GM19397 (cell line): ENCODE measurements around the gene TSPAN19.

Experiments used
- ATAC-seq: cut with Tn5 transposase; IDR thresholded peaks from one replicate; pipeline ENCODE4 v1.9.1; 2021; ENCODE audit warnings: mild to moderate bottlenecking, moderate library complexity; ENCODE audit not compliant: unreplicated experiment

The TSPAN19 gene

DNA sequence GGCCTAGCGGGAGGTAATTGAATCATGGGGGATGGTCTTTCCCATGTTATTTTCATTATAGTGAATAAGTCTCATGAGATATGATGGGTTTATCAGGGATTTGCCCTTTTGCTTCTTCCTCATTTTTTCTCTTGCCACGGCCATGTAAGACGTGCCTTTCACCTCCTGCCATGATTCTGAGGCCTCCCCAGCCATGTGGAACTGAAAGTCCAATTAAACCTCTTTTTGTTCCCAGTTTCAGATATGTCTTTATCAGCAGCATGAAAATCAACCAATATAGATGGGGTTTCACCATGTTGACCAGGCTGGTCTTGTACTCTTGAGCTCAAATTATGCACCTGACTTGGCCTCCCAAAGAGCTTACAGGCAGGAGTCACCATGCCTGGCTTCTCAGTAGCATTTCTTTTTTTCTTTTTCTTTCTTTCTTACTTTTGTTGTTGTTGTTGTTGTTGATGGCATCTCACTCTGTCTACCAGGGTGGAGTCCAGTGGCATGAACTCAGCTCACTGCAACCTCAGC, 33.2 kb downstream of the TSPAN19 start:
- ATAC-seq, result no peak

DNA sequence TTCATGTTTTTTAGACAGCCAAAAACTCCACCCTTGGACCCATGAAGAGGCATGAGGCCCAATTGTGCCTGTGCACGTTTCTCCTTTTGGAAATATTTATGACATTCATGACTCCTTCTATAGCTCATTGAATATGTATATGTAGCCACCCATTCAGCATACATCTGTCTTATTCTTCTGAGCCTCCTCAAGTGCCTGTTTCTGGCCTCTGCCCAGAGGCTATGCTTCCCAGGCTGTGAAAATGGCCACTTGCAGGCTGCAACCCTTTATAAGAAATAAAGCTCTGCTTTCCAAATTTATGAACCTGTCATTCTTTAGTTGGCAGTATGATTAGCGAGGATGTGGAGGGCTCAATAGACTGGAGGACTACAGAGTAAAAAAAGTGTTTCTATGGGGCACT, 35.3 kb downstream of the TSPAN19 start:
- ATAC-seq, result no peak

GRCh38 chr12:84998341-84998740, 37.7 kb downstream of the TSPAN19 start:
- ATAC-seq, result no peak

GRCh38 chr12:84996759-84997158, 39.3 kb downstream of the TSPAN19 start:
- ATAC-seq, result no peak

- no peak for ATAC-seq
Observed at GRCh38 chr12:84995641-84996040, 40.4 kb downstream of the TSPAN19 start.

GRCh38 chr12:84994426-84994825, 41.7 kb downstream of the TSPAN19 start:
- ATAC-seq, result no peak

- ATAC-seq, result no peak
Observed at GRCh38 chr12:84986586-84986985, 49.5 kb downstream of the TSPAN19 start.

- no peak for ATAC-seq
Observed at GRCh38 chr12:84986117-84986516, 50.0 kb downstream of the TSPAN19 start.

GRCh38 chr12:84983289-84983688, 52.8 kb downstream of the TSPAN19 start:
- ATAC-seq, result no peak

GRCh38 chr12:84982888-84983287, 53.2 kb downstream of the TSPAN19 start:
- no peak for ATAC-seq

DNA sequence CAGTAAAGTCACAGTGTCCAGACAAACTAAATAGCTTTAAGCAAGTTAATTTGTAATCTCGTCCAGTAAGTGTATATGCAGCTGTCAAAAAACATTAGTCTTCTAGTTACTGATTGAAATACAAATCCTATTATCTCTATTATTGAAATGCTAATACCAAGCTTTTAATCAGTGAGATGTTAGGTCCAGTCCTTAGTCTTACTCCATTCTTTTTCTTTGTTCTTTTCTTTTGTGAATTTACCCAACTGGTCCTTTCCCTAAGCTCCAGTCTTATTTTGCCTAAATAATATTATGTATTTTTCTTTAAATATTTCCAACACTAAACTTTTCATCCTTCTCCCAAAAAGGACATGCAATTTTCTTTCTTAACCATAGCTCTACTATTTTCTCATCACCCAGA, 57.2 kb downstream of the TSPAN19 start:
- no peak for ATAC-seq

DNA sequence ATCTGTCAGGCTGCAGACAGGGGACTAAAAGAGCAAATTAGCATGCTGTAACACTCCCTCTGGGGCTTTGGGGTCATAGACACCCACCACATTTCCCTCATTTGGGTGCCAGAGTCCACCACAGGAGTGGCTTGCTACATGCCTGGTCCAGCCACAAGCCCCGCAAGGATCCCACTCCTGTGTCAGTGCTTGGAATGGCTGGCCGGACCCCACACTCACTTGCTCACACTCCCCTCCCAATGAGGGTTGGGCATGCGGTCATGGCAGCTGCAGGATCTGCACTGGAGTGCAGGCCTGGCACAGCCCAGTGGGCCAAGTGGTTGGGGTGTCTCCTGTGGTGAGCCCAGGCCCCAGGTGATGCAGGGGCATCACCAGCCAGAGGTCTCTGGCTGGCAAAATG, 59.9 kb downstream of the TSPAN19 start:
- ATAC-seq, result no peak

GRCh38 chr12:84974155-84974815, 61.8 kb downstream of the TSPAN19 start:
- ATAC-seq, result no peak

- ATAC-seq, result no peak
Observed at GRCh38 chr12:84973026-84973425, 63.1 kb downstream of the TSPAN19 start.

DNA sequence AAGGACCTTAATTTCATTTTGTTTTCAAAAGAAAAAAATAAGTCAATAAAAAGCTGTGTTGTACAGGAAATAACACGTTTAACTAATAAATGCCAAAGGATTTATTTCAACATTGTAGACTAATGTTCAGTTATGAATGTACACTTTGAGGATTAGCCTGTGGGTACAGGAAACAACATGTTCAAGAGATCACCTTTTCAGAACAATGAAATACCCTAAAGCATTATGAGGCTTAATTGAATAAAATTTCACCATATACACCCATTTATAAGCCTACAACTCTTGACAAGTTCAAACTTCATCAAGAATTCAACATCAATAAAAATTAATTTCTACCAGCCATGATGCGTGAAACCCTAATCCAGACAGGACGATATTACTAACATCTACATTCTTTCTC, 66.9 kb downstream of the TSPAN19 start:
- no peak for ATAC-seq
